ENCODE results near the gene MAP2K3.

Gene MAP2K3

GRCh38 chr17:21285164-21286065, 904 bp downstream of the MAP2K3 start:
- DNase-seq: no peak

GRCh38 chr17:21286066-21286770, 1.7 kb downstream of the MAP2K3 start:
- no peak for DNase-seq

GRCh38 chr17:21286909-21287702, 2.6 kb downstream of the MAP2K3 start:
- DNase-seq: no peak

- no peak for DNase-seq
Measured at GRCh38 chr17:21287703-21288449, 3.4 kb downstream of the MAP2K3 start.

GRCh38 chr17:21288571-21289017, 4.1 kb downstream of the MAP2K3 start:
- no peak for DNase-seq

GRCh38 chr17:21289175-21289901, 4.8 kb downstream of the MAP2K3 start:
- DNase-seq: no peak

- DNase-seq: no peak
Measured at GRCh38 chr17:21289902-21290571, 5.5 kb downstream of the MAP2K3 start.

- DNase-seq: no peak
Measured at GRCh38 chr17:21291357-21291756, 6.8 kb downstream of the MAP2K3 start.

- no peak for DNase-seq
Measured at GRCh38 chr17:21291862-21292261, 7.4 kb downstream of the MAP2K3 start.

GRCh38 chr17:21292867-21293830, 8.6 kb downstream of the MAP2K3 start:
- DNase-seq: no peak

- DNase-seq: no peak
Measured at GRCh38 chr17:21293831-21294210, 9.3 kb downstream of the MAP2K3 start.

GRCh38 chr17:21294321-21295035, 10.0 kb downstream of the MAP2K3 start:
- DNase-seq: no peak

GRCh38 chr17:21295036-21295952, 10.8 kb downstream of the MAP2K3 start:
- no peak for DNase-seq

- no peak for DNase-seq
Measured at GRCh38 chr17:21296097-21297025, 11.8 kb downstream of the MAP2K3 start.

- DNase-seq: no peak
Measured at GRCh38 chr17:21297026-21297520, 12.6 kb downstream of the MAP2K3 start.

- no peak for DNase-seq
Measured at GRCh38 chr17:21297597-21297996, 13.1 kb downstream of the MAP2K3 start.
